ENCODE measurements around the gene GRIN2C. TPM values are rescaled to one million over a fixed set of nuclear protein-coding genes. Genes with fewer than 3 reads are reported as not detected.

GRIN2C gene
- total RNA-seq, 2 donors from 2014 or later: 0.42 to 1.4 TPM

DNA sequence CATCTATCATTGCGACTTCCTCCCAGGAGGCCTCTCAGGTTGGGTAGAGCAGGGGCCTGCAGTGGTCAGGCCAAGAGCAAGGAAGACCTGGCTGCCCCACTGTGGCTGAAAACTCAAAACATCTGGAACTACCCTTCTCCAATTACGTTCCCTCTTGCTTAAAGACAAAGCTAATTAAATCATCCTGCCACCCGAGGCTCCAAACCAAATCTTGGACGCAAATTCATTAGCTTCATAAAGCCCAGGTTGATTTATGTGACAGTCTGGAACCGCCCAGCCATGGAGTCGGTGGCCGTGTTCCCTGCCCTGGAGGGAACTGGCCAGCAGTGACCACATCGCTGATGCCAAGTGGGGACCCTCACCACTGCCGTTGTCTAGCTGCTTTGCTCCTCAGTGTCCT lies 21.4 kb downstream of the GRIN2C start:
- TF ChIP-seq, protein P1, sequence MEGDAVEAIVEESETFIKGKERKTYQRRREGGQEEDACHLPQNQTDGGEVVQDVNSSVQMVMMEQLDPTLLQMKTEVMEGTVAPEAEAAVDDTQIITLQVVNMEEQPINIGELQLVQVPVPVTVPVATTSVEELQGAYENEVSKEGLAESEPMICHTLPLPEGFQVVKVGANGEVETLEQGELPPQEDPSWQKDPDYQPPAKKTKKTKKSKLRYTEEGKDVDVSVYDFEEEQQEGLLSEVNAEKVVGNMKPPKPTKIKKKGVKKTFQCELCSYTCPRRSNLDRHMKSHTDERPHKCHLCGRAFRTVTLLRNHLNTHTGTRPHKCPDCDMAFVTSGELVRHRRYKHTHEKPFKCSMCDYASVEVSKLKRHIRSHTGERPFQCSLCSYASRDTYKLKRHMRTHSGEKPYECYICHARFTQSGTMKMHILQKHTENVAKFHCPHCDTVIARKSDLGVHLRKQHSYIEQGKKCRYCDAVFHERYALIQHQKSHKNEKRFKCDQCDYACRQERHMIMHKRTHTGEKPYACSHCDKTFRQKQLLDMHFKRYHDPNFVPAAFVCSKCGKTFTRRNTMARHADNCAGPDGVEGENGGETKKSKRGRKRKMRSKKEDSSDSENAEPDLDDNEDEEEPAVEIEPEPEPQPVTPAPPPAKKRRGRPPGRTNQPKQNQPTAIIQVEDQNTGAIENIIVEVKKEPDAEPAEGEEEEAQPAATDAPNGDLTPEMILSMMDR (IDR thresholded peaks at IDR 0.05): no peak
- H3K4me1 ChIP-seq (ENCODE audit: control insufficient read depth in 1 of 2, low read depth in 2 of 2): peaks cover 0 to 25% of the 10 kb centered on the region in 2 donors
- no peak for ATAC-seq (ENCODE audit: insufficient number of reproducible peaks, low FRiP score, low read depth)
- DNase-seq (ENCODE audit: low spot score): no peak
- H3K4me3 ChIP-seq: no peak overlapping the region
- H3K9me3 ChIP-seq: no peaks in the 10 kb centered on the region
- H3K27me3 ChIP-seq (replicated peaks; ENCODE audit: insufficient read depth): no peaks in the 10 kb centered on the region
- peaks cover 4% of the 10 kb centered on the region for H3K36me3 ChIP-seq
- no peak overlapping the region for H3K27ac ChIP-seq

DNA sequence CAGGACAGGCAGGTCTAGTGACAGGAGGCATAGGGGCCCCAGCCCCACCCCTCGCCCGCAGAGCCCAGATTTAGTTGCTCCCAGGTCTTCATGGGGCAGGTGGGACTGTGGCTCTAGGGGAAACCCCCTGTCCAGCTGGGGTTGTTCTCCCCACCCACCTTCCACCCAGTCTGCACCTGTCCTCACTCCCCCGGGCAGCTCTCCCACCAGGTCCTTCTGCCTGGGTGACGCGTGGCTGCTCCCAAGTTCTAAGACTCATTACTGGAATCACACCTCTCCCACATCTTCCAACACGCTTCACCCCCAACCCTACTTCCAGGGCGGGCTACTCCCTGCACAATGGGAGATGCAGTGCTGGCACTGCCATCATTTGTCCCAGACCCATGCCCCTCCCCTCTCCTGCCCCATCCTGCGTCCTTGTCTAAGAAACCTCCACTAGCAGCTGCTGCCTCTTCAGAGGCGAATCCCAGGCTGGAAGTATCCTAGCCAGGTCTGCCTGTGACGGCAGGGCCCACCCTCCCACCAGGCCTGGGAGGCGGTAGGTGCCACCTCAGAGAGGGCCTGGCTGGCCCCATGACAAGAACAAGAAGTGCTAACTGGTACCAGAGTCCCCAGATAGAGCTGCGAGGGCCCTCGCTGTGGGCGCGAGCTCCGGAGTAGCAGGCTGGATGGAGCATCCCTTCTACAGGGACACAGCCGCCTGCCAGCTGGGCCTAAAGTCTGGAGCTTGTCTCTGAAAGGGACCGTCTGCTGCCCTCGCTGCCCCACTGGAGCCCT lies 22.8 kb downstream of the GRIN2C start:
- no peak for DNase-seq (ENCODE audit: low spot score)

DNA sequence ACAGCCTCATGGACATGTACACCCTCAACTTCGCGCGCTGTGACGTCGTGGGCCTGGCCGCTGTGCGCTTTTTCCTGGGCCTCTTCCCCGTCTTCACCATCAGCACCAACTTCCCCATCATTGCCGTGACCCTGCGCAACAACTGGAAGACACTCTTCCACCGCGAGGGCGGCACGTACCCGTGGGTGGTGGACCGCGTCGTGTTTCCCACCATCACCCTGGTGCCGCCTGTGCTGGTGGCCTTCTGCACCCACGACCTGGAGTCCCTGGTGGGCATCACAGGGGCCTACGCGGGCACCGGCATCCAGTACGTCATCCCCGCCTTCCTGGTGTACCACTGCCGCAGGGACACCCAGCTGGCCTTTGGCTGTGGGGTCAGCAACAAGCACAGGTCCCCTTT lies 23.5 kb downstream of the GRIN2C start:
- DNase-seq (ENCODE audit: low spot score) (no peak), ATAC-seq (ENCODE audit: insufficient number of reproducible peaks, low FRiP score, low read depth) (no peak)
- H3K4me1 ChIP-seq (ENCODE audit: control insufficient read depth in 1 of 2, low read depth in 2 of 2): peaks cover 0 to 8% of the 10 kb centered on the region in 2 donors
- H3K9me3 ChIP-seq: no peaks in the 10 kb centered on the region
- TF ChIP-seq, protein P1 (IDR thresholded peaks at IDR 0.05): no peak
- peaks cover 4% of the 10 kb centered on the region for H3K36me3 ChIP-seq
- no peak overlapping the region for H3K4me3 ChIP-seq
- H3K27ac ChIP-seq: no peak overlapping the region
- no peaks in the 10 kb centered on the region for H3K27me3 ChIP-seq (replicated peaks; ENCODE audit: insufficient read depth)

More for the DNA sequence above, 22.8 kb downstream of the GRIN2C start:
- no peak overlapping the region for H3K4me3 ChIP-seq
- H3K27ac ChIP-seq: no peak overlapping the region
- H3K9me3 ChIP-seq: no peaks in the 10 kb centered on the region
- H3K36me3 ChIP-seq: peaks cover 4% of the 10 kb centered on the region
- TF ChIP-seq, protein P1 (IDR thresholded peaks at IDR 0.05): no peak
- no peaks in the 10 kb centered on the region for H3K27me3 ChIP-seq (replicated peaks; ENCODE audit: insufficient read depth)
- peaks cover 0 to 15% of the 10 kb centered on the region in 2 donors for H3K4me1 ChIP-seq (ENCODE audit: control insufficient read depth in 1 of 2, low read depth in 2 of 2)
- no peak for ATAC-seq (ENCODE audit: insufficient number of reproducible peaks, low FRiP score, low read depth)

DNA sequence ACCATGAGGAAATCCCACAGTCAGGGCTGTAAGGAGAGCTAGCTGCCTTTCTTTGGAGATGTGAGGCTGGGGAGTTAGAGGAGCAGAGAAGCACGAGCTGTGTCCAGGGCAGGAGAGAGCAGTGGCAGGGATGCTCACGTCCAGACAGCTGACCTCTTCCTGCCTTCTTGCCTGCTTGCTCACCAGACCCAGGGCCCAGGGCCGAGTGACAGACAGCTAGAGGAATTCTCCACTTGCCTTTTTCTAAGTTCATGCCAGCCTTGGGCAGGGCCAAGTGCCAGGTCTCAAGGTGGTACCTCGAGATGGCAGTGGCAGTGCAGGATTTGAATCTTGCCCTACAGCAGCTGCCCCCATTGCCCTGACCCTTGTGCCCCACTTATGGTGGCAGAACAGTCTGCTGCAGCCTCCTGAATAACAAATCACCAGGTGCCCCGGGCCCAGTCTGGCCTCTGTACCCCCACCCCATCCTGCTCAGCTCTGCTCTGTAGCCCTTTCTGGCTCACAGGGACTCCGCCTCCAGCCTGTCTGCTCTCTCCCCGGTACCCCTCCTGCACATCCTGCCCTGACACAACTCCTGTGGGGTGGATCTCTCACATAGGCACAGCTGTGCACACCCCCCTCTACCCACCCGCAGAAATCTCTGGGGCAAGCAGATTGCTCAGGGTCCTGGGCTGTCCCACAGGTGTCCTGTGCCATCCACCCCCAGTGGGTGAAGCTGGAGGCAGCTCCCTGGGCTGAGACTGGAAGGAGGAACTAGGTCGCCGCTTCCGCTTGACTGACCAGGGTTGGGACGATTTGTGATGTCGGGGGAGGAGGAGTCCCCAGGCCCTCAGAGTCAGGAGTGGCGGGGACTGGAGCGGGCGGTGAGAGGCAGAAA lies 25.9 kb downstream of the GRIN2C start:
- DNase-seq (ENCODE audit: low spot score): no peak
- no peak for ATAC-seq (ENCODE audit: insufficient number of reproducible peaks, low FRiP score, low read depth)
- TF ChIP-seq, protein P1 (IDR thresholded peaks at IDR 0.05): no peak

DNA sequence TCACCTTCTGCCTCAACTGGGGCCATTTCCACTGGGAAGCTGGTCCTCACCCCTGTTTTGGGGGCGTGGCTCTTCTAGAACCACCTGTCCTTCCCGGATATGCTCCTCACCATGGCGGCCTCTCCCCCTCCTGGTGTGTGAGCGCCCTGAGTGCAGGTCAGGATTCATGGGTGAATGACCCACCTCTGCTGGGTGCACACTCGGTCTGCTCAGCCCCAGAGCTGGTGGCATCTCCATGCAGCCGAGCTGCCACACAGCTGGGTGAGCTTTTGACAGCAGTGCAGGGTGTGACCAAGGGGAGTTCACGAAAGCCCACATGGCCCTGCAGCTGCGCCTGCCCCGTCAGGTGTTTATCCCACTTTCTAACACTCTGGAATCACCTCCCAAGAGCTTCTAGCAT lies 27.3 kb downstream of the GRIN2C start:
- Histone ChIP-seq H3K4me1 (ENCODE audit: control insufficient read depth in 1 of 2, low read depth in 2 of 2) (no peaks in the 10 kb centered on the region), H3K36me3 (peaks cover 4% of the 10 kb centered on the region), H3K4me3 (no peak overlapping the region), H3K27ac (no peak overlapping the region), H3K27me3 (replicated peaks; ENCODE audit: insufficient read depth) (no peaks in the 10 kb centered on the region), H3K9me3 (no peaks in the 10 kb centered on the region)
- DNase-seq (ENCODE audit: low spot score) (no peak), ATAC-seq (ENCODE audit: insufficient number of reproducible peaks, low FRiP score, low read depth) (no peak)
- TF ChIP-seq, protein P1 (IDR thresholded peaks at IDR 0.05): no peak

More for the DNA sequence above, 25.9 kb downstream of the GRIN2C start:
- H3K9me3 ChIP-seq: no peaks in the 10 kb centered on the region
- H3K4me3 ChIP-seq: no peak overlapping the region
- H3K27me3 ChIP-seq (replicated peaks; ENCODE audit: insufficient read depth): no peaks in the 10 kb centered on the region
- peaks cover 4% of the 10 kb centered on the region for H3K36me3 ChIP-seq
- no peak overlapping the region for H3K27ac ChIP-seq
- no peaks in the 10 kb centered on the region for H3K4me1 ChIP-seq (ENCODE audit: control insufficient read depth in 1 of 2, low read depth in 2 of 2)

Measured in thoracic aorta (tissue), 2 donors.